ENCODE data around the gene DNAH14.
"Not testable (repeated sequence)": the region's sequence is repeated elsewhere in the genome, so short reads cannot be mapped to it uniquely, and the experiment has no call there.

The DNAH14 gene

DNA sequence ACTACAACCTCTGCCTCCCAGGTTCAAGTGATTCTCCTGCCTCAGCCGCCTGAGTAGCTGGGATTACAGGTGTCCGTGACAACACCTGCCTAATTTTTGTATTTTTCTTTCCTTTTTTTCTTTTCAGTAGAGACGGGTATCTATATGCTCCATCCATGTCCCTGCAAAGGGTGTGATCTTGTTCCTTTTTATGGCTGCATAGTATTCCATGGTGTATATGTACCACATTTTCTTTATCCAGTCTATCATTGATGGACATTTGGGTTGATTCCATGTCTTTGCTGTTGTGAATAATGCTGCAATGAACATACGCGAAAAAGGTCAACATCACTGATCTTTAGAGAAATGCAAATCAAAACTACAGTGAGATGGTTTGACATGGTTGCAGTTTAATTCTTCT, 62.1 kb downstream of the DNAH14 start:
- not testable (repeated sequence) for H3K9me3 ChIP-seq (ENCODE audit: control insufficient read depth, low read length); H3K36me3 ChIP-seq (ENCODE audit: control insufficient read depth, insufficient read depth, low read length); H3K4me3 ChIP-seq (ENCODE audit: insufficient read depth, low read depth, low read length); H3K27ac ChIP-seq (ENCODE audit: insufficient read depth, low read depth, low read length, poor library complexity, severe bottlenecking); H3K4me1 ChIP-seq (ENCODE audit: control insufficient read depth, insufficient read depth, low read length); H3K27me3 ChIP-seq (ENCODE audit: control insufficient read depth, insufficient read depth, low read length, poor library complexity, severe bottlenecking)
- WGBS, 2 experiments = 88 to 94% methylated on average over 5 of the region's 5 CpGs

DNA sequence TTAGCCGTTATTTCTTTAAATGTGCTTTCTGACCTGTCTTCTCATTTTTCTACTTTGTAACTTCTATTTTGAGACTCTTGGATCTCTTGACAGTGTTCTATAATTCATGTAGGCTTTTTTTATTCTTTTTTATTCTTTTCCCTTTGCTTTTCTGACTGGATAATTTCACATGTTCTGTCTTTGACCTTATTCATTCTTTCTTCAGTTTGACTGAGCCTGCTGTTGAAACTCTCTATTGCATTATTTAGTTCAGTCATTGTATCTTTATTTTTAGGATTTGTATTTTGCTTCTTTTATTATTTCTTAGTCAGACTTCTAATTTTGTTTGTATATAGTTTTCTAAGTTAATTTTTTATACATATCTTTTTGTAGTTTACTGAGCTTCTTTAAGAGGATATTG, 66.1 kb downstream of the DNAH14 start:
- no peak overlapping the region for H3K4me3 ChIP-seq (ENCODE audit: insufficient read depth, low read depth, low read length)
- H3K36me3 ChIP-seq (ENCODE audit: control insufficient read depth, insufficient read depth, low read length) = no peaks in the 10 kb centered on the region
- H3K27ac ChIP-seq (ENCODE audit: insufficient read depth, low read depth, low read length, poor library complexity, severe bottlenecking) = no peak overlapping the region
- no peaks in the 10 kb centered on the region for H3K27me3 ChIP-seq (ENCODE audit: control insufficient read depth, insufficient read depth, low read length, poor library complexity, severe bottlenecking)
- H3K4me1 ChIP-seq (ENCODE audit: control insufficient read depth, insufficient read depth, low read length) = no peaks in the 10 kb centered on the region
- no peaks in the 10 kb centered on the region for H3K9me3 ChIP-seq (ENCODE audit: control insufficient read depth, low read length)
- WGBS, 2 experiments = 80% methylated on average over 1 of the region's 1 CpG; no CpG with 5 or more reads in 1 of the 2 experiments

DNA sequence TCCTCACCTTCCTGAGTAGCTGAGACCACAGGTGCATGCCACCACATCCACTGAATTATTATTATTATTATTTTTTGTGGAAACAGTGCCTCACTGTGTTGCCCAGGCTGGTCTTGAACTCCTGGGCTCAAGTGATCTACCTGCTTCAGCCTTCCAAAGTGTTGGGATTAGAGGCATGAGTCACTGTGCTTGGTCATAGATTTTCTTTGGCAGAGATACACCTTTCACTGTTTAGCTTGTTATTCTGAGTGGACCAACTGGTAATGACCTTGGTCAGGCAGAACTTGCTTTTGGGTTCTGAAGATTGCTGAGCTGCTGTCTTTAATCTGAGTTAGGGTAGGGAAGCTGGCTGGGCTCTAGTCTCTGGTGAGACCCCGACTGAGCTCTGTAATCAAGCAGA, 66.8 kb downstream of the DNAH14 start:
- Histone ChIP-seq H3K27me3 (ENCODE audit: control insufficient read depth, insufficient read depth, low read length, poor library complexity, severe bottlenecking) (no peaks in the 10 kb centered on the region), H3K4me1 (ENCODE audit: control insufficient read depth, insufficient read depth, low read length) (no peaks in the 10 kb centered on the region), H3K9me3 (ENCODE audit: control insufficient read depth, low read length) (no peaks in the 10 kb centered on the region), H3K27ac (ENCODE audit: insufficient read depth, low read depth, low read length, poor library complexity, severe bottlenecking) (no peak overlapping the region), H3K4me3 (ENCODE audit: insufficient read depth, low read depth, low read length) (no peak overlapping the region), H3K36me3 (ENCODE audit: control insufficient read depth, insufficient read depth, low read length) (no peaks in the 10 kb centered on the region)
- WGBS, 2 experiments = 97 to 100% methylated on average over 1 of the region's 1 CpG

DNA sequence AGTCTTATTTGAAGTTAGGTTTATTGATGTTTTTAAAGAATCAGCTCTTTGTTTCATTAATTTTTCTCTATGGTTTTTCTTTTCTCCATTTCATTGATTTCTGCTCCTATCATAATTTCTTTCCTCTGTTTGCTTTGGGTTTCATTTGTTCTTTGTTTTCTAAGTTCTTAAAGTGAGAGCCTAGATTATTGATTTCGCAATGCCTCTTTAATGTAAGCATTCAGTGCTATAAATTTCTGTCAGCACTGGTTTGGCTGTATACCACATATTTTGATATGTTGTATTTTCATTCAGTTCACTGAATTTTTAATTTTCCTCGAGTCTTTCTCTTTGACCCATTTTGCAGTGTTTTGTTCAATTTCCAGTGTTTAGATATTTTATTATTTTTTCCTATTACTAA, 68.7 kb downstream of the DNAH14 start:
- Histone ChIP-seq H3K27ac (ENCODE audit: insufficient read depth, low read depth, low read length, poor library complexity, severe bottlenecking) (no peak overlapping the region), H3K36me3 (ENCODE audit: control insufficient read depth, insufficient read depth, low read length) (no peaks in the 10 kb centered on the region), H3K9me3 (ENCODE audit: control insufficient read depth, low read length) (no peaks in the 10 kb centered on the region), H3K4me3 (ENCODE audit: insufficient read depth, low read depth, low read length) (no peak overlapping the region), H3K27me3 (ENCODE audit: control insufficient read depth, insufficient read depth, low read length, poor library complexity, severe bottlenecking) (no peaks in the 10 kb centered on the region), H3K4me1 (ENCODE audit: control insufficient read depth, insufficient read depth, low read length) (no peaks in the 10 kb centered on the region)
- 100% methylated on average over 1 of the region's 2 CpGs; no CpG with 5 or more reads in 1 of the 2 experiments for WGBS, 2 experiments

DNA sequence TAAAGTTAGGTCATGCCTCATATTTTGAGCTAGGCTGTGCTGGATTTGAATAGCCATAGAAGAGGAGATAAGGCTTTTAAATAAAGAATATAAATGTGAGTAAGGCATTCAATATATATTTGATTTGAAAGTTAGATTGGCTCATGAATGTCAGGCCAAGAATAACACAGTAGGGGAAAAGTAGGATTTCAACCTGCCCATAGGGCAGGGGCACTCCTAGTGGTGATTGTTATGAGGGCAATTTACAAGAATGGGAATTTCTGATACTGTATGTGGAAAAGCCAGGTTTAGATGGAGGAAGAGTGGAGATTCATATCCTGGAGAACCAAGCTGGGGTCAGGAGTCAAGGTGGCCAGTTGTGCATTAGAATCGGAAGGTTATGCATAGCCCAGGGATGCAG, 74.9 kb downstream of the DNAH14 start:
- H3K4me3 ChIP-seq (ENCODE audit: insufficient read depth, low read depth, low read length) = no peak overlapping the region
- H3K27ac ChIP-seq (ENCODE audit: insufficient read depth, low read depth, low read length, poor library complexity, severe bottlenecking) = no peak overlapping the region
- no peaks in the 10 kb centered on the region for H3K27me3 ChIP-seq (ENCODE audit: control insufficient read depth, insufficient read depth, low read length, poor library complexity, severe bottlenecking)
- H3K9me3 ChIP-seq (ENCODE audit: control insufficient read depth, low read length) = no peaks in the 10 kb centered on the region
- no peaks in the 10 kb centered on the region for H3K36me3 ChIP-seq (ENCODE audit: control insufficient read depth, insufficient read depth, low read length)
- WGBS, 2 experiments = 92 to 100% methylated on average over 1 of the region's 1 CpG
- no peaks in the 10 kb centered on the region for H3K4me1 ChIP-seq (ENCODE audit: control insufficient read depth, insufficient read depth, low read length)

DNA sequence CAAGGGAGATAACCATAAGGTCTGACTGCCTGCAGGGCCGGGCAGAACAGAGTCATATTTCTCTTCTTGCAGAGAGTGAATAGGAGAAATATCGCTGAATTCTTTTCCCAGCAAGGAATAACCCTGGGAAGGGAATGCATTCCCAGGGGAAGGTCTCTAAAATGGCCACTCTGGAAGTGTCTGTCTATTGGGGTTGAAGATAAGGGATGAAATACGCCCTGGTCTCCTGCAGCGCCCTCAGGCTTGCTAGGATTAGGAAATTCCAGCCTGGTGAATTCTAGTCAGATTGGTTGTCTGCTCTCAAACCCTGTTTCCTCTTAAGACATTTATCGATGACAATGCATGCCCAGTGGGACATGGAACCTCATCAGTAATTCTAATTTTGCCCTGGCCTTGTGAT, 76.9 kb downstream of the DNAH14 start:
- not testable (repeated sequence) for H3K27me3 ChIP-seq (ENCODE audit: control insufficient read depth, insufficient read depth, low read length, poor library complexity, severe bottlenecking); H3K4me3 ChIP-seq (ENCODE audit: insufficient read depth, low read depth, low read length); H3K4me1 ChIP-seq (ENCODE audit: control insufficient read depth, insufficient read depth, low read length); H3K27ac ChIP-seq (ENCODE audit: insufficient read depth, low read depth, low read length, poor library complexity, severe bottlenecking); H3K9me3 ChIP-seq (ENCODE audit: control insufficient read depth, low read length); H3K36me3 ChIP-seq (ENCODE audit: control insufficient read depth, insufficient read depth, low read length)
- 91 to 94% methylated on average over 5 of the region's 5 CpGs for WGBS, 2 experiments

DNA sequence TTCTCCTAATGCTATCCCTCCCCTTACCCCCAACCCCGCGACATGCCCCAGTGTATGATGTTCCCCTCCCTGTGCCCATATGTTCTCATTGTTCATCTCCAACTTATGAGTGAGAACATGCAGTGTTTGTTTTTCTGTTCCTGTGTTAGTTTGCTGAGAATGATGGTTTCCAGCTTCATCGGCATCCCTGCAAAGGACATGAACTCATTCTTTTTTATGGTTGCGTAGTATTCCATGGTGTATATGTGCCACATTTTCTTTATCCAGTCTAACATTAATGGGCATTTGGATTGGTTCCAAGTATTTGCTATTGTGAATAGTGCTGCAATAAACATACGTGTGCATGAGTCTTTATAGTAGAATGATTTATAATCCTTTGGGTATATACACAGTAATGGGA, 78.6 kb downstream of the DNAH14 start:
- H3K4me3 ChIP-seq (ENCODE audit: insufficient read depth, low read depth, low read length); H3K9me3 ChIP-seq (ENCODE audit: control insufficient read depth, low read length); H3K36me3 ChIP-seq (ENCODE audit: control insufficient read depth, insufficient read depth, low read length); H3K27me3 ChIP-seq (ENCODE audit: control insufficient read depth, insufficient read depth, low read length, poor library complexity, severe bottlenecking); H3K4me1 ChIP-seq (ENCODE audit: control insufficient read depth, insufficient read depth, low read length); H3K27ac ChIP-seq (ENCODE audit: insufficient read depth, low read depth, low read length, poor library complexity, severe bottlenecking): not testable (repeated sequence)
- 91 to 98% methylated on average over 5 of the region's 5 CpGs for WGBS, 2 experiments

DNA sequence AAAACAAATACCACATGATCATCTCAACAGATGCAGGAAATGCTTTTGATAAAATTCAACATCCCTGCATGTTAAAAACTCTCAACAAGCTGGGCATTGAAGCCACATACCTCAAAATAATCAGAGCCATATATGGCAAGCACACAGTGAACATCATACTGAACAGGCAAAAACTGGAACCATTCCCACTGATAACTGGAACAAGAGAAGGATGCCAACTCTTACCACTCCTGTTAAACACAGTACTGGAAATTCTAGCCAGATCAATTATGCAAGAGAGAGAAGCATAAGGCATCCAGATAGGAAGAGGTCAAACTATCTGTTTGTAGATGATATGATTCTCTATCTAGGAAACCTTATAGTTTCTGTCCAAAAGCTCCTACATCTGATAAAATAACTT, 91.6 kb downstream of the DNAH14 start:
- H3K4me1 ChIP-seq (ENCODE audit: control insufficient read depth, insufficient read depth, low read length) = no peaks in the 10 kb centered on the region
- no peaks in the 10 kb centered on the region for H3K27me3 ChIP-seq (ENCODE audit: control insufficient read depth, insufficient read depth, low read length, poor library complexity, severe bottlenecking)
- H3K9me3 ChIP-seq (ENCODE audit: control insufficient read depth, low read length) = no peaks in the 10 kb centered on the region
- H3K36me3 ChIP-seq (ENCODE audit: control insufficient read depth, insufficient read depth, low read length) = no peaks in the 10 kb centered on the region
- H3K27ac ChIP-seq (ENCODE audit: insufficient read depth, low read depth, low read length, poor library complexity, severe bottlenecking) = no peak overlapping the region
- no peak overlapping the region for H3K4me3 ChIP-seq (ENCODE audit: insufficient read depth, low read depth, low read length)

DNA sequence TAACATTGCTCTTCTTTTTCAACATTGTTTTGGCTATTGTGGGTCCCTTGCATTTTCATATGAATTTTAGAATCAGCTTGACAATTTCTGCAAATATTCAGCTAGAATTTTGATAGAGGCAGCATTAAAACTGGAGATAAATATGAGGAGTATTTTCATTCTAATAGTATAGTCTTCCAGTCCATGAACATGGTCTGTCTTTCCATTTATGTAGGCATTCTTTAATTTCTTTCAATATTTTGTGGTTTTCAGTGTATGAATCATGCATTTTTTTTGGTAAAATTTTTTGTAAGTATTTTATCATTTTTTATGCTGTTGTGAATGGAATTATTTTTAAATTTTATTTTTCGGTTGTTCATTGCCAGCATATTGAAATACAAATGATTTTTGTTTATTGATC, 97.2 kb downstream of the DNAH14 start:
- no peak overlapping the region for H3K27ac ChIP-seq (ENCODE audit: insufficient read depth, low read depth, low read length, poor library complexity, severe bottlenecking)
- no peaks in the 10 kb centered on the region for H3K36me3 ChIP-seq (ENCODE audit: control insufficient read depth, insufficient read depth, low read length)
- H3K4me3 ChIP-seq (ENCODE audit: insufficient read depth, low read depth, low read length) = no peak overlapping the region
- no peaks in the 10 kb centered on the region for H3K4me1 ChIP-seq (ENCODE audit: control insufficient read depth, insufficient read depth, low read length)
- H3K9me3 ChIP-seq (ENCODE audit: control insufficient read depth, low read length) = no peaks in the 10 kb centered on the region
- WGBS, 2 experiments = 100% methylated on average over 1 of the region's 1 CpG; no CpG with 5 or more reads in 1 of the 2 experiments
- no peaks in the 10 kb centered on the region for H3K27me3 ChIP-seq (ENCODE audit: control insufficient read depth, insufficient read depth, low read length, poor library complexity, severe bottlenecking)

DNA sequence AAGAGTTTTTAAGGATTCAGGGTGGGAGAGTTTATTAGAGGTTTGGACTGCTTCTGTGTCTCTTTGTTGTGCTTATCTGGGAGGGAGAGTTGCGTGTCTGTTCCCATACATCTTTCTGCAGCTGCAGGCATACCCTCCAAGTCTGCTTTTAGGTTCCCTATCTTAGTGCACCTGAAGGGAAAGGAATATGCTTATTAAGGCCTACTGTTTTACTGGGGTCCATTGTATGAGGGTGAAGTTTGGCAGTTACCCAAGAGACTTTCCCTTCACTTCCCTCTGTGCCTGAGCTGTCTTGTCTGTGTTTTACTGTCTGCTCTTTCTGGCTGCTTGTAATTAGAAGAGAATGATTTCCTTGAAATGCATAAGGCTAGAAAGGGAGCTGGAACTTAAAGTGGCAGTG, 107.0 kb downstream of the DNAH14 start:
- WGBS, 2 experiments = 100% methylated on average over 1 of the region's 1 CpG

DNA sequence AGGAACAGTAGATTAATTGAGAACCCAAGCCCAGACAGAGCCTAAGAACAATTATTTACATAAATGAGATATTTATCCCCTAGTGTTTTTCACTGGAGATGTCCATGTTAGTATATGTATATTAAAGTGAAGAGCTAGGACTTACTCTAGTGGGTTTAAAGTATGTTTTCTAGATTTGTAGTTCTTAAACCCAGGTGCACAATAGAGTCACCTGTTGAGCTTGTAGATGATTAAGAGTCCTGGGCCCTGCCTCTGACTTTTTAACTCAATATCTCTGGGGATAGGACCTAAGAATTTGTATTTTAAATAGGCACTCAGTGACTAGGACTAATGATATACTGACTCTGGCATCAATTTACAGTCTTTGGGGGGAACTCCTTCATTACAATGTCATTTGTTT, 112.8 kb downstream of the DNAH14 start:
- Histone ChIP-seq H3K27ac (ENCODE audit: insufficient read depth, low read depth, low read length, poor library complexity, severe bottlenecking) (no peak overlapping the region), H3K27me3 (ENCODE audit: control insufficient read depth, insufficient read depth, low read length, poor library complexity, severe bottlenecking) (no peaks in the 10 kb centered on the region), H3K36me3 (ENCODE audit: control insufficient read depth, insufficient read depth, low read length) (no peaks in the 10 kb centered on the region), H3K4me1 (ENCODE audit: control insufficient read depth, insufficient read depth, low read length) (no peaks in the 10 kb centered on the region), H3K9me3 (ENCODE audit: control insufficient read depth, low read length) (no peaks in the 10 kb centered on the region), H3K4me3 (ENCODE audit: insufficient read depth, low read depth, low read length) (no peak overlapping the region)

More for the DNA sequence above, 107.0 kb downstream of the DNAH14 start:
- H3K36me3 ChIP-seq (ENCODE audit: control insufficient read depth, insufficient read depth, low read length); H3K9me3 ChIP-seq (ENCODE audit: control insufficient read depth, low read length); H3K4me1 ChIP-seq (ENCODE audit: control insufficient read depth, insufficient read depth, low read length); H3K4me3 ChIP-seq (ENCODE audit: insufficient read depth, low read depth, low read length); H3K27me3 ChIP-seq (ENCODE audit: control insufficient read depth, insufficient read depth, low read length, poor library complexity, severe bottlenecking); H3K27ac ChIP-seq (ENCODE audit: insufficient read depth, low read depth, low read length, poor library complexity, severe bottlenecking): not testable (repeated sequence)
